ENCODE data around the gene ABHD15. TPM values are rescaled to one million over a fixed set of nuclear protein-coding genes. Genes with fewer than 3 reads are reported as not detected.

ABHD15 gene
- total and polyA plus RNA-seq, 9 of the 15 experiments (the other 6 are each of a cell fraction or from before 2014, with no cell fraction given): 0.85 to 4.2 (median 2.1) TPM

DNA sequence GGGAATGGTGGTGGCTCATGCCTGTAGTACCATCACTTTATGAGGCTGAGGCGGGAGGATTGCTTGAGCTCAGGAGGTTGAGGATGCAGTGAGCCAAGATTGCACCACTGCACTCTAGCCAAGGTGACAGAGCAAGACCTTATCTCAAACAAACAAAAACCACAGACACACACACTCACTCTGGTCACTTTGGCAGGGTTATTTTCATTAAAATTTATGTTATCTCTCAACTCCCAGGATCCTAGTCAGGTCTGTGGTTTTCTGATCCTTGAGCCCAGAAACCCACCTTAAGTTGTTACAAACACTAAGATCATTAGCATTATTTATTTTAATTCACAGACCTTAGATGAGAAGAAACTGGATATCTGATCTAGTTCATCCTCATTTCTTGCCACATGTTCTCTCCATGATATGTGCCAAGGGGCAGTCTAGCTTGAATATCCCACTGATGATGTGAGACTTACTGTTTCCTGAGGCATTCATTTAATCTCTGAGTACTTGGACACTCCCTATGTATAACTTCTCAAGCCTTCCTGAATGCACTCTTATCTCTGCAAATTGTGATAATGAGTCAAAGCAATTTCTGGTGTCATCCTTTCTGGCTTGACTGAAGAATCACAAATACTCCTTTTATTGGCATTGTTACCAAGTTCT is 9.6 kb downstream of the ABHD15 start (continued):
- TF ChIP-seq CC2D1A (IDR thresholded peaks at IDR 0.05) (no peak), L3MBTL2 (IDR thresholded peaks at IDR 0.05) (no peak), RNF2 (IDR thresholded peaks at IDR 0.05) (0 out of 2 replicates have a peak, but pooled peaks have one; percentile 33), SMARCC2 (IDR thresholded peaks at IDR 0.05; ENCODE audit: low read depth) (peak; percentile 93), RBBP5 (IDR thresholded peaks at IDR 0.05; ENCODE audit: borderline replicate concordance, insufficient read depth, low read length, poor library complexity, severe bottlenecking) (no peak), MBD2 (IDR thresholded peaks at IDR 0.05; ENCODE audit: borderline replicate concordance, low read depth) (no peak), MAFK (IDR thresholded peaks at IDR 0.05; ENCODE audit: low read length) (peak; percentile 52; the same call in 1 of the 2 replicates), NFXL1 (CRISPR knock-in tag; IDR thresholded peaks at IDR 0.05) (no peak), TGIF2 (CRISPR knock-in tag; IDR thresholded peaks at IDR 0.05) (no peak), MTF1 (CRISPR knock-in tag; IDR thresholded peaks at IDR 0.05; ENCODE audit: borderline replicate concordance) (no peak), PHF20 (IDR thresholded peaks at IDR 0.05; ENCODE audit: partially characterized antibody) (no peak), PCBP2 (IDR thresholded peaks at IDR 0.05; ENCODE audit: low read depth, low read length, poor library complexity, severe bottlenecking) (no peak), LARP7 (IDR thresholded peaks at IDR 0.05) (no peak), COPS2 (conservative IDR thresholded peaks at IDR 0.05) (no peak), ZKSCAN3 (CRISPR knock-in tag; IDR thresholded peaks at IDR 0.05) (no peak)
- TF ChIP-seq, protein P1, sequence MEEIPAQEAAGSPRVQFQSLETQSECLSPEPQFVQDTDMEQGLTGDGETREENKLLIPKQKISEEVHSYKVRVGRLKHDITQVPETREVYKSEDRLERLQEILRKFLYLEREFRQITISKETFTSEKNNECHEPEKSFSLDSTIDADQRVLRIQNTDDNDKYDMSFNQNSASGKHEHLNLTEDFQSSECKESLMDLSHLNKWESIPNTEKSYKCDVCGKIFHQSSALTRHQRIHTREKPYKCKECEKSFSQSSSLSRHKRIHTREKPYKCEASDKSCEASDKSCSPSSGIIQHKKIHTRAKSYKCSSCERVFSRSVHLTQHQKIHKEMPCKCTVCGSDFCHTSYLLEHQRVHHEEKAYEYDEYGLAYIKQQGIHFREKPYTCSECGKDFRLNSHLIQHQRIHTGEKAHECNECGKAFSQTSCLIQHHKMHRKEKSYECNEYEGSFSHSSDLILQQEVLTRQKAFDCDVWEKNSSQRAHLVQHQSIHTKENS (CRISPR knock-in tag; IDR thresholded peaks at IDR 0.05): no peak
- TF ChIP-seq, protein P2, sequence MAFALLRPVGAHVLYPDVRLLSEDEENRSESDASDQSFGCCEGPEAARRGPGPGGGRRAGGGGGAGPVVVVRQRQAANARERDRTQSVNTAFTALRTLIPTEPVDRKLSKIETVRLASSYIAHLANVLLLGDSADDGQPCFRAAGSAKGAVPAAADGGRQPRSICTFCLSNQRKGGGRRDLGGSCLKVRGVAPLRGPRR (CRISPR knock-in tag; IDR thresholded peaks at IDR 0.05): no peak
- TF ChIP-seq, protein P3, sequence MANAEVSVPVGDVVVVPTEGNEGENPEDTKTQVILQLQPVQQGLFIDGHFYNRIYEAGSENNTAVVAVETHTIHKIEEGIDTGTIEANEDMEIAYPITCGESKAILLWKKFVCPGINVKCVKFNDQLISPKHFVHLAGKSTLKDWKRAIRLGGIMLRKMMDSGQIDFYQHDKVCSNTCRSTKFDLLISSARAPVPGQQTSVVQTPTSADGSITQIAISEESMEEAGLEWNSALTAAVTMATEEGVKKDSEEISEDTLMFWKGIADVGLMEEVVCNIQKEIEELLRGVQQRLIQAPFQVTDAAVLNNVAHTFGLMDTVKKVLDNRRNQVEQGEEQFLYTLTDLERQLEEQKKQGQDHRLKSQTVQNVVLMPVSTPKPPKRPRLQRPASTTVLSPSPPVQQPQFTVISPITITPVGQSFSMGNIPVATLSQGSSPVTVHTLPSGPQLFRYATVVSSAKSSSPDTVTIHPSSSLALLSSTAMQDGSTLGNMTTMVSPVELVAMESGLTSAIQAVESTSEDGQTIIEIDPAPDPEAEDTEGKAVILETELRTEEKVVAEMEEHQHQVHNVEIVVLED (CRISPR knock-in tag; IDR thresholded peaks at IDR 0.05): no peak
- TF ChIP-seq, protein P4, sequence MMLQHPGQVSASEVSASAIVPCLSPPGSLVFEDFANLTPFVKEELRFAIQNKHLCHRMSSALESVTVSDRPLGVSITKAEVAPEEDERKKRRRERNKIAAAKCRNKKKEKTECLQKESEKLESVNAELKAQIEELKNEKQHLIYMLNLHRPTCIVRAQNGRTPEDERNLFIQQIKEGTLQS (IDR thresholded peaks at IDR 0.05): peak; percentile 72; the same call in 1 of the 2 replicates
- TF ChIP-seq, protein P4 (CRISPR knock-in tag; conservative IDR thresholded peaks at IDR 0.05): no peak
